OCI-LY7 (cell line): ENCODE results near the gene GLUL.

Experiments
- CTCF ChIP-seq: fragments of 200-600 bp; sonication (generic); conservative IDR thresholded peaks from 2 replicates; pipeline ENCODE4 v1.5.1; 2014; ENCODE audit warnings: mild to moderate bottlenecking, antibody characterized with exemption, low read length, moderate library complexity, mixed read lengths
- EZH2phosphoT487 ChIP-seq: fragments of 200-600 bp; sonication (generic); IDR thresholded peaks from 2 replicates; pipeline ENCODE4 v1.6.1; 2018; ENCODE audit warnings: low read depth, borderline replicate concordance, mild to moderate bottlenecking, mixed run types, antibody characterized with exemption, low read length, moderate library complexity, mixed read lengths

GRCh38 chr1:182374101-182374834, 17.3 kb downstream of the GLUL start:
- TF ChIP-seq CTCF (no peak), EZH2phosphoT487 (no peak)
